Measurements from ENCODE around the gene EMX2.

DNA sequence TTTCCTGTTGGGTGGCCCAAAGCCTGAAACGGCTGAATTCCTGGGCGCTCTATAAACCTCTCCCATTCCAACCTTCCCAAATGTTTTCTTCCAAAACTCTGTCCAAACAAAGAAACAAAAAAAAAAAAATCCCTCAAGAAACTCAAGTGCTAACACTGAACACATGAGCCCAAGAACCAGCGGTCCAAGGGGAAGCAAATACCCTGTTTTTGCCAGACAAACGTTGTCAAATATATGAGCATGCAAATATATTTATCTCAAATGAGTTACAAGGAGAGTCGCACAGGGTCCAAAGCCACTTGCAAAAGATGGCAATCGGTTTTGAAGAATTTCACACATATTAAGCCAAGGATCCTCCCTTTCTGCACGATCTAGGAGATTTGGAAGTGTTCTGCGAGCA, 23.3 kb upstream of the EMX2 start:
- TF ChIP-seq, protein P1, sequence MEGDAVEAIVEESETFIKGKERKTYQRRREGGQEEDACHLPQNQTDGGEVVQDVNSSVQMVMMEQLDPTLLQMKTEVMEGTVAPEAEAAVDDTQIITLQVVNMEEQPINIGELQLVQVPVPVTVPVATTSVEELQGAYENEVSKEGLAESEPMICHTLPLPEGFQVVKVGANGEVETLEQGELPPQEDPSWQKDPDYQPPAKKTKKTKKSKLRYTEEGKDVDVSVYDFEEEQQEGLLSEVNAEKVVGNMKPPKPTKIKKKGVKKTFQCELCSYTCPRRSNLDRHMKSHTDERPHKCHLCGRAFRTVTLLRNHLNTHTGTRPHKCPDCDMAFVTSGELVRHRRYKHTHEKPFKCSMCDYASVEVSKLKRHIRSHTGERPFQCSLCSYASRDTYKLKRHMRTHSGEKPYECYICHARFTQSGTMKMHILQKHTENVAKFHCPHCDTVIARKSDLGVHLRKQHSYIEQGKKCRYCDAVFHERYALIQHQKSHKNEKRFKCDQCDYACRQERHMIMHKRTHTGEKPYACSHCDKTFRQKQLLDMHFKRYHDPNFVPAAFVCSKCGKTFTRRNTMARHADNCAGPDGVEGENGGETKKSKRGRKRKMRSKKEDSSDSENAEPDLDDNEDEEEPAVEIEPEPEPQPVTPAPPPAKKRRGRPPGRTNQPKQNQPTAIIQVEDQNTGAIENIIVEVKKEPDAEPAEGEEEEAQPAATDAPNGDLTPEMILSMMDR (IDR thresholded peaks at IDR 0.05), result no peak
- TF ChIP-seq EP300 (IDR thresholded peaks at IDR 0.05) (no peak), POLR2A (IDR thresholded peaks at IDR 0.05) (no peak)
